Thyroid gland (tissue), 4 donors: ENCODE measurements around the gene NADK.
"Not testable (repeated sequence)": the region's sequence is repeated elsewhere in the genome, so short reads cannot be mapped to it uniquely, and the experiment has no call there.

Experiments
- CTCF ChIP-seq, 6 experiments: fragments of 200-600 bp in 3 of 6; fragments of 450-650 bp in 3 of 6; sonication (generic) in 3 of 6; IDR thresholded peaks; one replicate each; pipeline ENCODE4 v1.5.1; 2016 to 2019; ENCODE audit warnings: antibody characterized with exemption in 6 of 6, mild to moderate bottlenecking in 2 of 6, inconsistent platforms in 1 of 6, moderate library complexity in 1 of 6
- POLR2A ChIP-seq, 2 donors: fragments of 450-650 bp; IDR thresholded peaks; one replicate each; pipeline ENCODE4 v1.6.1; 2017; ENCODE audit warnings: antibody characterized with exemption in 2 of 2, mild to moderate bottlenecking in 2 of 2, moderate library complexity in 1 of 2

GRCh38 chr1:1730230-1730629 is 48.0 kb downstream of the NADK start:
- TF ChIP-seq CTCF, POLR2A (IDR thresholded peaks at IDR 0.05): not testable (repeated sequence)
